Measurements from ENCODE around the gene SPTB. TPM values are rescaled to one million over a fixed set of nuclear protein-coding genes. Genes with fewer than 3 reads are reported as not detected.

The SPTB gene
- total RNA-seq, 1 experiment from 2014 or later, result 2.3 TPM

DNA sequence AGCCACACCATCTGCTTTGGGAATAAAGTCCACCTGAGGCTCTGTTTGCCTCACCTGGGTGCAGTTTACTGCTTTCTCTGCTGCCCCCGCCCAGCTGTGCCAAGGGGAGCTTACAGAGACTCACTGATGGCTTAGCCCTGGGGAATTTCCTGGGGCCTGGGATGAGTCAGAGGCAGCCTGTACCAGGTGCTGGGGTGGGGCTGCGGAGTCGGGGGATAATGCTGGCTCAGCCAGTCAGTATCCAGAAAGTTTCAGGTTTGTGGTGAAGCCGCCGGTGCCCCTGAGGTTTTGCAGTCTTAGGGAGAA is 153.2 kb downstream of the SPTB start:
- Histone ChIP-seq H3K23me2 (ENCODE audit: insufficient read length, low read depth, low read length, poor library complexity, severe bottlenecking) (no peaks in the 10 kb centered on the region), H3K23ac (ENCODE audit: insufficient read length, low read depth, low read length) (no peak overlapping the region), H4K8ac (replicated peaks; ENCODE audit: insufficient read length, low read depth, low read length) (no peak overlapping the region), H2BK15ac (ENCODE audit: low read depth, low read length) (no peak overlapping the region), H2AFZ (ENCODE audit: low read length) (no peak overlapping the region), H2AK5ac (ENCODE audit: insufficient read length, low read length) (no peak overlapping the region), H3K4me2 (ENCODE audit: insufficient read depth, insufficient read length, low read length) (no peak overlapping the region), H3K56ac (ENCODE audit: insufficient read length, low read depth, low read length) (no peak overlapping the region), H3K79me1 (ENCODE audit: insufficient read depth, low read depth, low read length, poor library complexity, severe bottlenecking) (peaks cover 6% of the 10 kb centered on the region), H4K91ac (ENCODE audit: insufficient read length, low read depth, low read length) (no peak overlapping the region), H2BK20ac (ENCODE audit: low read depth, low read length, poor library complexity, severe bottlenecking) (no peak overlapping the region), H4K20me1 (ENCODE audit: control insufficient read depth, insufficient read depth, insufficient read length) (peaks cover under 1% of the 10 kb centered on the region), H3K9me3 (ENCODE audit: control insufficient read depth, low read depth, low read length) (no peaks in the 10 kb centered on the region), H3T11ph (ENCODE audit: low read length) (no peak overlapping the region), H2BK5ac (ENCODE audit: insufficient read length, low read length) (no peak overlapping the region), H3K14ac (ENCODE audit: insufficient read depth, low read length) (no peak overlapping the region), H3K18ac (ENCODE audit: insufficient read length, low read depth, low read length) (no peak overlapping the region), H3K4ac (ENCODE audit: low read depth, low read length) (no peak overlapping the region), H3K27ac (ENCODE audit: insufficient read length, low read depth, low read length) (no peak overlapping the region), H2BK120ac (ENCODE audit: low read depth, low read length, poor library complexity, severe bottlenecking) (no peak overlapping the region), H4K5ac (ENCODE audit: insufficient read length, low read depth, low read length) (no peak overlapping the region), H2BK12ac (ENCODE audit: insufficient read length, low read depth, low read length) (no peak overlapping the region), H3K4me1 (ENCODE audit: insufficient read depth, low read length) (peaks cover 14% of the 10 kb centered on the region), H3K79me2 (ENCODE audit: insufficient read depth, low read length) (peaks cover 12% of the 10 kb centered on the region; the same call in 1 of the 2 replicates), H3K9ac (ENCODE audit: extremely low read depth, insufficient read length, low read length) (no peak overlapping the region), H3K27me3 (ENCODE audit: insufficient read depth, low read length) (no peaks in the 10 kb centered on the region)
- H3K4me3 Mint-ChIP-seq, result no peak overlapping the region; a peak in 1 of 5 replicates
- no CpG with 5 or more reads among the region's 5 CpGs for WGBS (ENCODE audit: extremely low coverage, insufficient read length, low lambda C conversion rate)
- H3K27me3 Mint-ChIP-seq (ENCODE audit: low read depth), result no peaks in the 10 kb centered on the region; the same call in 1 of the 2 replicates
- peaks cover 61 to 62% of the 10 kb centered on the region in 2 experiments for H3K4me1 Mint-ChIP-seq
- no peak overlapping the region; a peak in 1 of 7 replicates for H3K27ac Mint-ChIP-seq
- peak; percentile 81 for DNase-seq
- H3K9me3 Mint-ChIP-seq, result no peaks in the 10 kb centered on the region
- TF ChIP-seq, protein P1, sequence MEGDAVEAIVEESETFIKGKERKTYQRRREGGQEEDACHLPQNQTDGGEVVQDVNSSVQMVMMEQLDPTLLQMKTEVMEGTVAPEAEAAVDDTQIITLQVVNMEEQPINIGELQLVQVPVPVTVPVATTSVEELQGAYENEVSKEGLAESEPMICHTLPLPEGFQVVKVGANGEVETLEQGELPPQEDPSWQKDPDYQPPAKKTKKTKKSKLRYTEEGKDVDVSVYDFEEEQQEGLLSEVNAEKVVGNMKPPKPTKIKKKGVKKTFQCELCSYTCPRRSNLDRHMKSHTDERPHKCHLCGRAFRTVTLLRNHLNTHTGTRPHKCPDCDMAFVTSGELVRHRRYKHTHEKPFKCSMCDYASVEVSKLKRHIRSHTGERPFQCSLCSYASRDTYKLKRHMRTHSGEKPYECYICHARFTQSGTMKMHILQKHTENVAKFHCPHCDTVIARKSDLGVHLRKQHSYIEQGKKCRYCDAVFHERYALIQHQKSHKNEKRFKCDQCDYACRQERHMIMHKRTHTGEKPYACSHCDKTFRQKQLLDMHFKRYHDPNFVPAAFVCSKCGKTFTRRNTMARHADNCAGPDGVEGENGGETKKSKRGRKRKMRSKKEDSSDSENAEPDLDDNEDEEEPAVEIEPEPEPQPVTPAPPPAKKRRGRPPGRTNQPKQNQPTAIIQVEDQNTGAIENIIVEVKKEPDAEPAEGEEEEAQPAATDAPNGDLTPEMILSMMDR (conservative IDR thresholded peaks at IDR 0.05), result no peak
- peaks cover 26 to 41% (median 39%) of the 10 kb centered on the region in 3 experiments; a peak in 6 of 7 replicates for H3K36me3 Mint-ChIP-seq (ENCODE audit: insufficient read depth in 1 of 3, low read depth in 3 of 3)
